Measurements from ENCODE around the gene CCDC47.

DNA sequence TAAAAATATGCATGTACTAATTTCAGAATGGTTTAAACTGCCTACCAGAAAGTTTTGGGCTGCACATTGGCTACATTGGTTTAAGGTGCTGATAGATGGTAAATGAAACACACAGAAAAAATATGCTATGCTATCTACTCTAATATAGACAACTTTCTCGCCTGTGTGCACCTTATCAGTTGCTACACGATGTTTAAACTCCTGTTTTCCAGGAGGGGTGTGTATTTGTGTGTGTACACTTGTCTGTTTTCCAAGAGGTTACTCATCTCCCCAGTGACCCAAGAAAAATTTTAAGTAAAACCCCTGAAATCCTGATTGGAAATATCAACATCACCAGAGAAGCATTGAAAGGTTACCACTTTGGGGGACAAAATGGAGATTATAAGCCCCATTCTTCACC lies 32.2 kb upstream of the CCDC47 start:
- TF ChIP-seq ARNTL (CRISPR knock-in tag; IDR thresholded peaks at IDR 0.05; ENCODE audit: borderline replicate concordance, low read depth) (no peak), ZNF8 (CRISPR knock-in tag; IDR thresholded peaks at IDR 0.05) (no peak), ESRRG (CRISPR knock-in tag; IDR thresholded peaks at IDR 0.05) (no peak), ZNF70 (CRISPR knock-in tag; IDR thresholded peaks at IDR 0.05) (no peak), TCF4 (CRISPR knock-in tag; IDR thresholded peaks at IDR 0.05; ENCODE audit: borderline replicate concordance) (no peak), GLIS3 (CRISPR knock-in tag; IDR thresholded peaks at IDR 0.05) (no peak), CSDC2 (CRISPR knock-in tag; IDR thresholded peaks at IDR 0.05) (no peak), TOX (CRISPR knock-in tag; IDR thresholded peaks at IDR 0.05; ENCODE audit: borderline replicate concordance) (no peak)
- TF ChIP-seq, protein P1, sequence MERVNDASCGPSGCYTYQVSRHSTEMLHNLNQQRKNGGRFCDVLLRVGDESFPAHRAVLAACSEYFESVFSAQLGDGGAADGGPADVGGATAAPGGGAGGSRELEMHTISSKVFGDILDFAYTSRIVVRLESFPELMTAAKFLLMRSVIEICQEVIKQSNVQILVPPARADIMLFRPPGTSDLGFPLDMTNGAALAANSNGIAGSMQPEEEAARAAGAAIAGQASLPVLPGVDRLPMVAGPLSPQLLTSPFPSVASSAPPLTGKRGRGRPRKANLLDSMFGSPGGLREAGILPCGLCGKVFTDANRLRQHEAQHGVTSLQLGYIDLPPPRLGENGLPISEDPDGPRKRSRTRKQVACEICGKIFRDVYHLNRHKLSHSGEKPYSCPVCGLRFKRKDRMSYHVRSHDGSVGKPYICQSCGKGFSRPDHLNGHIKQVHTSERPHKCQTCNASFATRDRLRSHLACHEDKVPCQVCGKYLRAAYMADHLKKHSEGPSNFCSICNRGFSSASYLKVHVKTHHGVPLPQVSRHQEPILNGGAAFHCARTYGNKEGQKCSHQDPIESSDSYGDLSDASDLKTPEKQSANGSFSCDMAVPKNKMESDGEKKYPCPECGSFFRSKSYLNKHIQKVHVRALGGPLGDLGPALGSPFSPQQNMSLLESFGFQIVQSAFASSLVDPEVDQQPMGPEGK (CRISPR knock-in tag; IDR thresholded peaks at IDR 0.05; ENCODE audit: borderline replicate concordance): no peak
- TF ChIP-seq, protein P2, sequence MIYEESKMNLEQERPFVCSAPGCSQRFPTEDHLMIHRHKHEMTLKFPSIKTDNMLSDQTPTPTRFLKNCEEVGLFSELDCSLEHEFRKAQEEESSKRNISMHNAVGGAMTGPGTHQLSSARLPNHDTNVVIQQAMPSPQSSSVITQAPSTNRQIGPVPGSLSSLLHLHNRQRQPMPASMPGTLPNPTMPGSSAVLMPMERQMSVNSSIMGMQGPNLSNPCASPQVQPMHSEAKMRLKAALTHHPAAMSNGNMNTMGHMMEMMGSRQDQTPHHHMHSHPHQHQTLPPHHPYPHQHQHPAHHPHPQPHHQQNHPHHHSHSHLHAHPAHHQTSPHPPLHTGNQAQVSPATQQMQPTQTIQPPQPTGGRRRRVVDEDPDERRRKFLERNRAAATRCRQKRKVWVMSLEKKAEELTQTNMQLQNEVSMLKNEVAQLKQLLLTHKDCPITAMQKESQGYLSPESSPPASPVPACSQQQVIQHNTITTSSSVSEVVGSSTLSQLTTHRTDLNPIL (CRISPR knock-in tag; IDR thresholded peaks at IDR 0.05; ENCODE audit: low read depth): no peak
- TF ChIP-seq, protein P3, sequence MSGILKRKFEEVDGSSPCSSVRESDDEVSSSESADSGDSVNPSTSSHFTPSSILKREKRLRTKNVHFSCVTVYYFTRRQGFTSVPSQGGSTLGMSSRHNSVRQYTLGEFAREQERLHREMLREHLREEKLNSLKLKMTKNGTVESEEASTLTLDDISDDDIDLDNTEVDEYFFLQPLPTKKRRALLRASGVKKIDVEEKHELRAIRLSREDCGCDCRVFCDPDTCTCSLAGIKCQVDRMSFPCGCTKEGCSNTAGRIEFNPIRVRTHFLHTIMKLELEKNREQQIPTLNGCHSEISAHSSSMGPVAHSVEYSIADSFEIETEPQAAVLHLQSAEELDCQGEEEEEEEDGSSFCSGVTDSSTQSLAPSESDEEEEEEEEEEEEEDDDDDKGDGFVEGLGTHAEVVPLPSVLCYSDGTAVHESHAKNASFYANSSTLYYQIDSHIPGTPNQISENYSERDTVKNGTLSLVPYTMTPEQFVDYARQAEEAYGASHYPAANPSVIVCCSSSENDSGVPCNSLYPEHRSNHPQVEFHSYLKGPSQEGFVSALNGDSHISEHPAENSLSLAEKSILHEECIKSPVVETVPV (CRISPR knock-in tag; IDR thresholded peaks at IDR 0.05): no peak
- TF ChIP-seq, protein P4, sequence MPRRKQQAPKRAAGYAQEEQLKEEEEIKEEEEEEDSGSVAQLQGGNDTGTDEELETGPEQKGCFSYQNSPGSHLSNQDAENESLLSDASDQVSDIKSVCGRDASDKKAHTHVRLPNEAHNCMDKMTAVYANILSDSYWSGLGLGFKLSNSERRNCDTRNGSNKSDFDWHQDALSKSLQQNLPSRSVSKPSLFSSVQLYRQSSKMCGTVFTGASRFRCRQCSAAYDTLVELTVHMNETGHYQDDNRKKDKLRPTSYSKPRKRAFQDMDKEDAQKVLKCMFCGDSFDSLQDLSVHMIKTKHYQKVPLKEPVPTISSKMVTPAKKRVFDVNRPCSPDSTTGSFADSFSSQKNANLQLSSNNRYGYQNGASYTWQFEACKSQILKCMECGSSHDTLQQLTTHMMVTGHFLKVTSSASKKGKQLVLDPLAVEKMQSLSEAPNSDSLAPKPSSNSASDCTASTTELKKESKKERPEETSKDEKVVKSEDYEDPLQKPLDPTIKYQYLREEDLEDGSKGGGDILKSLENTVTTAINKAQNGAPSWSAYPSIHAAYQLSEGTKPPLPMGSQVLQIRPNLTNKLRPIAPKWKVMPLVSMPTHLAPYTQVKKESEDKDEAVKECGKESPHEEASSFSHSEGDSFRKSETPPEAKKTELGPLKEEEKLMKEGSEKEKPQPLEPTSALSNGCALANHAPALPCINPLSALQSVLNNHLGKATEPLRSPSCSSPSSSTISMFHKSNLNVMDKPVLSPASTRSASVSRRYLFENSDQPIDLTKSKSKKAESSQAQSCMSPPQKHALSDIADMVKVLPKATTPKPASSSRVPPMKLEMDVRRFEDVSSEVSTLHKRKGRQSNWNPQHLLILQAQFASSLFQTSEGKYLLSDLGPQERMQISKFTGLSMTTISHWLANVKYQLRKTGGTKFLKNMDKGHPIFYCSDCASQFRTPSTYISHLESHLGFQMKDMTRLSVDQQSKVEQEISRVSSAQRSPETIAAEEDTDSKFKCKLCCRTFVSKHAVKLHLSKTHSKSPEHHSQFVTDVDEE (CRISPR knock-in tag; IDR thresholded peaks at IDR 0.05): no peak
